HepG2 (cell line): ENCODE measurements around the gene NBEA. TPM values are rescaled to one million over a fixed set of nuclear protein-coding genes. Genes with fewer than 3 reads are reported as not detected.
"Not testable (repeated sequence)": the region's sequence is repeated elsewhere in the genome, so short reads cannot be mapped to it uniquely, and the experiment has no call there.

Experiments used
- ATAC-seq: fragments of 200-7000 bp; cut with Tn5 transposase; 3 replicates; pipeline ENCODE4 v1.9.1; 2020; ENCODE audit warnings: mild to moderate bottlenecking, moderate library complexity
- BruUV-seq: library from RNA; stranded (reverse); fragments of 400-500 nt; replicated peaks from 2 replicates; lab custom pipeline; 2021; lab: Mats Ljungman, UMichigan
- CTCF ChIA-PET: fragments of 300-600 bp; formaldehyde crosslinking; extraction: SDS; loops from one replicate; lab custom pipeline; 2021; ENCODE audit warnings: low total read pairs, inconsistent platforms, low intra/inter-chr PET ratio; lab: Yijun Ruan, JAX
- POLR2A ChIA-PET: fragments of 350-600 bp; sonication (Branson Sonifier 250); formaldehyde crosslinking; loops from one replicate; lab custom pipeline; 2020; ENCODE audit warnings: antibody characterized with exemption, inconsistent platforms; lab: Yijun Ruan, JAX
- DNase-seq: peaks from one replicate; pipeline ENCODE4 v3.0.0-alpha.2; 2015; ENCODE audit warnings: low spot score
- FAIRE-seq: peaks from 3 replicates; lab custom pipeline; 2011; peaks lifted over from hg19 to GRCh38; lab: Jason Lieb, UNC
- H2AFZ ChIP-seq: one replicate; pipeline ENCODE4 v1.6.1; 2011; ENCODE audit warnings: low read length, inconsistent platforms
- H3K27ac ChIP-seq: fragments of 300-600 bp; 3 replicates; pipeline ENCODE4 v1.8.0; 2011; ENCODE audit warnings: mixed run types, mild to moderate bottlenecking, mixed read lengths, low read length, inconsistent platforms; ENCODE audit not compliant: insufficient read depth; ENCODE audit errors: extremely low read length
- H3K27me3 ChIP-seq, 2 experiments: fragments of 200-600 bp in 1 of 2; 2 replicates in 1 of 2; 3 replicates in 1 of 2; pipeline versions ENCODE4 v1.6.0 to v1.8.0; 2011; ENCODE audit warnings: low read length in 2 of 2, mild to moderate bottlenecking in 2 of 2, moderate library complexity in 2 of 2, inconsistent platforms in 1 of 2; ENCODE audit not compliant: insufficient read depth in 2 of 2, control insufficient read depth in 1 of 2
- H3K36me3 ChIP-seq, 2 experiments: fragments of 200-600 bp in 1 of 2; replicated peaks in 1 of 2; 2 replicates in 1 of 2; 3 replicates in 1 of 2; pipeline versions ENCODE4 v1.5.1 to v1.8.0; 2011; ENCODE audit warnings: low read length in 2 of 2, inconsistent platforms in 1 of 2; ENCODE audit not compliant: insufficient read depth in 2 of 2, control insufficient read depth in 1 of 2
- H3K4me1 ChIP-seq: 2 replicates; pipeline ENCODE4 v1.5.1; 2012; ENCODE audit warnings: low read length, inconsistent platforms; ENCODE audit not compliant: insufficient read depth
- H3K4me2 ChIP-seq: 2 replicates; pipeline ENCODE4 v1.6.0; 2011; ENCODE audit warnings: low read depth, low read length, inconsistent platforms
- H3K4me3 ChIP-seq, 3 experiments: fragments of 200-600 bp in 1 of 3; sonication (generic), shearing (Covaris generic) in 1 of 3; replicated peaks in 1 of 3; 2 replicates each; pipeline ENCODE4 v1.5.1; 2011 to 2016; ENCODE audit warnings: low read length in 3 of 3, inconsistent platforms in 2 of 3, low read depth in 2 of 3, mild to moderate bottlenecking in 2 of 3, control low read depth in 1 of 3, mixed read lengths in 1 of 3; ENCODE audit not compliant: insufficient read depth in 1 of 3
- H3K79me2 ChIP-seq: one replicate; pipeline ENCODE4 v1.6.1; 2011; ENCODE audit warnings: low read length, inconsistent platforms; ENCODE audit not compliant: insufficient read depth
- H3K9ac ChIP-seq: 2 replicates; pipeline ENCODE4 v1.6.0; 2011; ENCODE audit warnings: mild to moderate bottlenecking, low read depth, low read length, inconsistent platforms; ENCODE audit not compliant: insufficient read depth
- H3K9me3 ChIP-seq: 2 replicates; pipeline ENCODE4 v1.5.1; 2012; ENCODE audit warnings: mild to moderate bottlenecking, low read length
- H4K20me1 ChIP-seq: 2 replicates; pipeline ENCODE4 v1.6.0; 2011; ENCODE audit warnings: inconsistent platforms, mild to moderate bottlenecking, low read length, moderate library complexity; ENCODE audit not compliant: insufficient read depth
- BCL6 ChIP-seq: IDR thresholded peaks from 2 replicates; pipeline ENCODE4 v1.6.1; 2016; ENCODE audit warnings: missing genetic modification reagents, missing compliant biosample characterization
- CEBPG ChIP-seq: IDR thresholded peaks from 2 replicates; pipeline ENCODE4 v1.6.1; 2016
- CREB1 ChIP-seq, 2 experiments: fragments of 450-650 bp in 1 of 2; IDR thresholded peaks; 2 replicates each; pipeline ENCODE4 v1.6.1; 2016 to 2017; ENCODE audit warnings: control low read depth in 1 of 2, mild to moderate bottlenecking in 1 of 2, missing compliant biosample characterization in 1 of 2, missing genetic modification characterization in 1 of 2
- EP300 ChIP-seq, 3 experiments: sonication (generic) in 1 of 3; formaldehyde crosslinking in 1 of 3; IDR thresholded peaks; 2 replicates each; pipeline versions ENCODE4 v1.5.1 to v1.6.1; 2011 to 2020; ENCODE audit warnings: low read depth in 2 of 3, low read length in 2 of 3, borderline replicate concordance in 1 of 3, improper control_type of control experiment in 1 of 3, mild to moderate bottlenecking in 1 of 3, missing genetic modification reagents in 1 of 3, moderate library complexity in 1 of 3
- FOXO1 ChIP-seq: sonication (generic); formaldehyde crosslinking; IDR thresholded peaks from 2 replicates; pipeline ENCODE4 v1.4.0; 2020; ENCODE audit warnings: missing genetic modification reagents
- HNF4A ChIP-seq: sonication (generic); formaldehyde crosslinking; IDR thresholded peaks from 2 replicates; pipeline ENCODE4 v1.4.0; 2020; ENCODE audit warnings: missing genetic modification reagents
- ISL2 ChIP-seq: sonication (generic); formaldehyde crosslinking; IDR thresholded peaks from 2 replicates; pipeline ENCODE4 v1.5.0; 2020; ENCODE audit warnings: missing genetic modification reagents
- MIXL1 ChIP-seq: IDR thresholded peaks from 2 replicates; pipeline ENCODE4 v1.6.1; 2016
- RARA ChIP-seq: IDR thresholded peaks from 2 replicates; pipeline ENCODE4 v1.6.1; 2016; ENCODE audit warnings: missing genetic modification reagents, missing compliant biosample characterization
- SALL1 ChIP-seq: sonication (generic); formaldehyde crosslinking; IDR thresholded peaks from 2 replicates; pipeline ENCODE4 v1.8.0; 2022; ENCODE audit warnings: mild to moderate bottlenecking, missing genetic modification reagents
- SOX5 ChIP-seq: IDR thresholded peaks from 2 replicates; pipeline ENCODE4 v1.6.1; 2016; ENCODE audit warnings: borderline replicate concordance
- ZNF317 ChIP-seq: sonication (generic); formaldehyde crosslinking; IDR thresholded peaks from 2 replicates; pipeline ENCODE4 v1.5.0; 2020; ENCODE audit warnings: mild to moderate bottlenecking, missing genetic modification reagents
- ZNF609 ChIP-seq: sonication (generic); formaldehyde crosslinking; IDR thresholded peaks from 2 replicates; pipeline ENCODE4 v1.4.0; 2020; ENCODE audit warnings: mild to moderate bottlenecking, missing genetic modification reagents, borderline replicate concordance
- ZNF792 ChIP-seq: IDR thresholded peaks from 2 replicates; pipeline ENCODE4 v1.6.1; 2016
- WGBS: methylation state at CpG from one replicate; pipeline ENCODE4 v1.1.6; 2017; ENCODE audit warnings: low lambda C conversion rate; 5-methylcytosine and 5-hydroxymethylcytosine counted together
- in situ Hi-C: cut with HindIII; loops from 2 replicates; pipeline ENCODE4 v1.10.0; 2017; ENCODE audit warnings: low pct_unique_long_range_greater_than_20kb; ENCODE audit not compliant: extremely low pct_ligation_motif_present
- intact Hi-C: fragments of 100-400 bp; cut with micrococcal nuclease; formaldehyde crosslinking; loops from one replicate; pipeline ENCODE4 v1.10.0; 2022; ENCODE audit not compliant: unreplicated experiment
- polyA plus RNA-seq, 8 experiments: library from polyadenylated mRNA; depleted of rRNA in 3 of 8; stranded (reverse) in 7 of 8; unstranded in 1 of 8; fragments of >200 nt; fragmentation: Illumina TruSeq in 4 of 8; extraction: Trizol in 4 of 8; gene quantifications; 2 replicates each; pipeline versions ENCODE4 v1.2.1 to v1.2.3, GENCODE V29; 2011 to 2016; ENCODE audit warnings: low read depth in 4 of 8, missing spikeins in 1 of 8, mixed read lengths in 1 of 8; ENCODE audit not compliant: insufficient read depth in 1 of 8
- total RNA-seq, 5 experiments: library from RNA; depleted of rRNA; stranded (reverse); fragments of >200 nt; fragmentation: Illumina TruSeq; extraction: Trizol; gene quantifications; 2 replicates each; pipeline ENCODE4 v1.2.3, GENCODE V29; 2016; ENCODE audit warnings: low read depth in 1 of 5
- TF ChIP-seq, protein P1 (sequence below): IDR thresholded peaks from 2 replicates; pipeline ENCODE4 v1.6.1; 2018; ENCODE audit warnings: missing genetic modification reagents

Gene NBEA
- total and polyA plus RNA-seq, 2 of the 13 experiments (the other 11 are each of a cell fraction or from before 2014, with no cell fraction given) = 2.7 to 2.8 TPM

- peaks cover 42% of the 10 kb centered on the region for H3K4me1 ChIP-seq
- ATAC-seq (peak; percentile 82), DNase-seq (peak; percentile 43), FAIRE-seq (peak; percentile 66)
- H2AFZ ChIP-seq; H3K4me2 ChIP-seq; BruUV-seq; POLR2A ChIA-PET; intact Hi-C loops; H3K9me3 ChIP-seq; H3K36me3 ChIP-seq; in situ Hi-C loops; H3K27ac ChIP-seq; H3K27me3 ChIP-seq; H3K9ac ChIP-seq; H4K20me1 ChIP-seq; CTCF ChIA-PET; H3K4me3 ChIP-seq; H3K79me2 ChIP-seq; TF ChIP-seq CREB1 (IDR thresholded peaks at IDR 0.05); EP300 (CRISPR knock-in tag; IDR thresholded peaks at IDR 0.05; ENCODE audit: borderline replicate concordance): not testable (repeated sequence)
- WGBS = 0% methylated on average over 2 of the region's 2 CpGs
- TF ChIP-seq MIXL1 (CRISPR knock-in tag) = peak; percentile 46; the same call in 1 of the 2 replicates
- TF ChIP-seq CREB1 (CRISPR knock-in tag; IDR thresholded peaks at IDR 0.05) = 0 out of 2 replicates have a peak, but pooled peaks have one; percentile 32
- TF ChIP-seq SALL1 = peak; percentile 14; the same call in 1 of the 2 replicates
- peak; percentile 24; the same call in 1 of the 2 replicates for TF ChIP-seq HNF4A (CRISPR knock-in tag)
- TF ChIP-seq, protein P1, sequence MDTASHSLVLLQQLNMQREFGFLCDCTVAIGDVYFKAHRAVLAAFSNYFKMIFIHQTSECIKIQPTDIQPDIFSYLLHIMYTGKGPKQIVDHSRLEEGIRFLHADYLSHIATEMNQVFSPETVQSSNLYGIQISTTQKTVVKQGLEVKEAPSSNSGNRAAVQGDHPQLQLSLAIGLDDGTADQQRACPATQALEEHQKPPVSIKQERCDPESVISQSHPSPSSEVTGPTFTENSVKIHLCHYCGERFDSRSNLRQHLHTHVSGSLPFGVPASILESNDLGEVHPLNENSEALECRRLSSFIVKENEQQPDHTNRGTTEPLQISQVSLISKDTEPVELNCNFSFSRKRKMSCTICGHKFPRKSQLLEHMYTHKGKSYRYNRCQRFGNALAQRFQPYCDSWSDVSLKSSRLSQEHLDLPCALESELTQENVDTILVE = peak; percentile 28; the same call in 1 of the 2 replicates
- TF ChIP-seq BCL6 = peak; percentile 73
- peak; percentile 42; the same call in 1 of the 2 replicates for TF ChIP-seq RARA (CRISPR knock-in tag)
- peak; percentile 22; the same call in 1 of the 2 replicates for TF ChIP-seq FOXO1 (CRISPR knock-in tag)
- peak; percentile 73 for TF ChIP-seq ISL2
- 0 out of 2 replicates have a peak, but pooled peaks have one; percentile 37 for TF ChIP-seq SOX5 (CRISPR knock-in tag)
- TF ChIP-seq ZNF609 (CRISPR knock-in tag) = peak; percentile 48; the same call in 1 of the 2 replicates
- TF ChIP-seq ZNF792 = 0 out of 2 replicates have a peak, but pooled peaks have one; percentile 24
- peak; percentile 88 for TF ChIP-seq ZNF317 (CRISPR knock-in tag)
- TF ChIP-seq EP300 (IDR thresholded peaks at IDR 0.05; ENCODE audit: low read depth in 2 of 2, low read length in 2 of 2) = peak in 1 of 2 experiments; percentile 58; a peak in 2 of 4 replicates
- 0 out of 2 replicates have a peak, but pooled peaks have one; percentile 24 for TF ChIP-seq CEBPG (CRISPR knock-in tag)
Measured at GRCh38 chr13:35408285-35408684, 466.2 kb downstream of the NBEA start.
